Trophoblast cell (in vitro differentiated cells and primary cell): ENCODE measurements around the gene RABGAP1.

Experiments used
- DNase-seq, 2 donors: peaks; one replicate each; pipeline ENCODE4 v3.0.0-alpha.2; 2016
- H2AFZ ChIP-seq: 2 replicates; pipeline ENCODE4 v1.6.1; 2013; ENCODE audit warnings: low read length, moderate library complexity, mild to moderate bottlenecking; ENCODE audit not compliant: insufficient read depth, poor library complexity
- H2AK5ac ChIP-seq: 2 replicates; pipeline ENCODE4 v1.6.1; 2013; ENCODE audit warnings: mild to moderate bottlenecking, low read length
- H2BK120ac ChIP-seq: 2 replicates; pipeline ENCODE4 v1.6.1; 2013; ENCODE audit warnings: low read length, mild to moderate bottlenecking, moderate library complexity; ENCODE audit not compliant: insufficient read depth, poor library complexity
- H2BK12ac ChIP-seq: 2 replicates; pipeline ENCODE4 v1.6.1; 2013; ENCODE audit warnings: mild to moderate bottlenecking, low read length, moderate library complexity
- H2BK5ac ChIP-seq: 2 replicates; pipeline ENCODE4 v1.6.1; 2013; ENCODE audit warnings: low read length, low read depth, moderate library complexity, mild to moderate bottlenecking; ENCODE audit not compliant: poor library complexity
- H3K14ac ChIP-seq: 2 replicates; pipeline ENCODE4 v1.6.1; 2013; ENCODE audit warnings: mild to moderate bottlenecking, low read length
- H3K18ac ChIP-seq: 2 replicates; pipeline ENCODE4 v1.6.1; 2013; ENCODE audit warnings: mild to moderate bottlenecking, low read length
- H3K23ac ChIP-seq: 2 replicates; pipeline ENCODE4 v1.6.1; 2013; ENCODE audit warnings: low read length
- H3K27ac ChIP-seq: 2 replicates; pipeline ENCODE4 v1.5.1; 2013; ENCODE audit warnings: low read depth, mild to moderate bottlenecking, inconsistent platforms, low read length, moderate library complexity
- H3K27me3 ChIP-seq: 2 replicates; pipeline ENCODE4 v1.6.1; 2013; ENCODE audit warnings: inconsistent platforms, mild to moderate bottlenecking, low read length, moderate library complexity; ENCODE audit not compliant: insufficient read depth
- H3K36me3 ChIP-seq, 2 experiments: 1 replicate in 1 of 2; 2 replicates in 1 of 2; pipeline ENCODE4 v1.6.1; 2013; ENCODE audit warnings: low read length in 2 of 2, mild to moderate bottlenecking in 2 of 2, moderate library complexity in 1 of 2; ENCODE audit not compliant: insufficient read depth in 2 of 2, control insufficient read depth in 1 of 2
- H3K4ac ChIP-seq: 2 replicates; pipeline ENCODE4 v1.6.1; 2013; ENCODE audit warnings: low read depth, mild to moderate bottlenecking, low read length, moderate library complexity
- H3K4me1 ChIP-seq, 2 experiments: 1 replicate in 1 of 2; 2 replicates in 1 of 2; pipeline ENCODE4 v1.6.1; 2013; ENCODE audit warnings: low read length in 2 of 2, mild to moderate bottlenecking in 2 of 2, moderate library complexity in 1 of 2; ENCODE audit not compliant: insufficient read depth in 2 of 2, control insufficient read depth in 1 of 2
- H3K4me2 ChIP-seq: 2 replicates; pipeline ENCODE4 v1.6.1; 2013; ENCODE audit warnings: inconsistent platforms, mild to moderate bottlenecking, low read length, moderate library complexity
- H3K4me3 ChIP-seq: 2 replicates; pipeline ENCODE4 v1.5.1; 2013; ENCODE audit warnings: mild to moderate bottlenecking, low read depth, low read length, inconsistent platforms
- H3K79me1 ChIP-seq: one replicate; pipeline ENCODE4 v1.6.1; 2013; ENCODE audit warnings: low read length
- H3K79me2 ChIP-seq: 2 replicates; pipeline ENCODE4 v1.6.1; 2013; ENCODE audit warnings: low read length, mild to moderate bottlenecking; ENCODE audit not compliant: control insufficient read depth, insufficient read depth, poor library complexity
- H3K9ac ChIP-seq: 2 replicates; pipeline ENCODE4 v1.6.1; 2013; ENCODE audit warnings: mild to moderate bottlenecking, low read length
- H3K9me3 ChIP-seq: 2 replicates; pipeline ENCODE4 v1.6.1; 2013; ENCODE audit warnings: low read depth, mild to moderate bottlenecking, control low read depth, inconsistent platforms, low read length; ENCODE audit not compliant: insufficient read depth
- H4K12ac ChIP-seq: 2 replicates; pipeline ENCODE4 v1.6.1; 2013; ENCODE audit warnings: low read depth, mild to moderate bottlenecking, low read length, moderate library complexity
- H4K8ac ChIP-seq: 2 replicates; pipeline ENCODE4 v1.6.1; 2013; ENCODE audit warnings: low read depth, mild to moderate bottlenecking, low read length, moderate library complexity
- H4K91ac ChIP-seq: one replicate; pipeline ENCODE4 v1.6.1; 2013; ENCODE audit warnings: low read depth, mild to moderate bottlenecking, low read length, moderate library complexity
- WGBS: extraction: QIAGEN DNeasy Blood & Tissue Kit; methylation state at CpG from one replicate; pipeline ENCODE4 v1.1.7; 2013; ENCODE audit warnings: missing lambda C conversion rate; ENCODE audit not compliant: insufficient read length, insufficient coverage; ENCODE audit errors: extremely low coverage; 5-methylcytosine and 5-hydroxymethylcytosine counted together

The RABGAP1 gene

DNA sequence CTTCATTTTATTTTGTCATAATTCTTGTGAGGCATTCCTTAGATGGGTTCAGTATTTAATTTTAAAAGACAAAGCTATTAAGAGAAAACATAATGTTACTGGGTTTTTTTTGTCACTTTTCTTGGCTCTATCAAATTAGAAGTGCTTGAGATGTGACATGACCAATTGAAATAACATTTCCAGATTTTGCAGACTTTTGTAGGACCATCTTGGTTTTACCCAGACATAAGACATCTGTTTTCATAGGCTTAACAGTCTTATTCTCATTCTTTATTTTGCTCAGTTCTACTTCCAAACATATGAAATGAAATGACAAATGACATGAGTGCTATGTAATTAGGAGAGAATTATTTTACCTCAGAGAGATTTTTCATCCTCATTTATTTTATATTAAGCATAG is 112.2 kb downstream of the RABGAP1 start:
- Histone ChIP-seq H3K4me2 (no peak overlapping the region), H3K4ac (no peak overlapping the region), H2BK5ac (no peak overlapping the region), H3K9ac (no peak overlapping the region), H3K27ac (no peak overlapping the region), H3K36me3 (peaks cover 3% of the 10 kb centered on the region in 2 experiments), H4K12ac (no peak overlapping the region), H2BK120ac (no peak overlapping the region), H3K18ac (no peak overlapping the region), H4K91ac (no peak overlapping the region), H3K4me1 (no peaks in the 10 kb centered on the region), H2BK12ac (no peak overlapping the region), H2AFZ (no peak overlapping the region), H3K23ac (no peak overlapping the region), H4K8ac (no peak overlapping the region), H2AK5ac (no peak overlapping the region), H3K4me3 (no peak overlapping the region), H3K27me3 (no peaks in the 10 kb centered on the region), H3K79me2 (no peaks in the 10 kb centered on the region), H3K14ac (no peak overlapping the region), H3K79me1 (no peaks in the 10 kb centered on the region), H3K9me3 (no peaks in the 10 kb centered on the region)
- no peak for DNase-seq

DNA sequence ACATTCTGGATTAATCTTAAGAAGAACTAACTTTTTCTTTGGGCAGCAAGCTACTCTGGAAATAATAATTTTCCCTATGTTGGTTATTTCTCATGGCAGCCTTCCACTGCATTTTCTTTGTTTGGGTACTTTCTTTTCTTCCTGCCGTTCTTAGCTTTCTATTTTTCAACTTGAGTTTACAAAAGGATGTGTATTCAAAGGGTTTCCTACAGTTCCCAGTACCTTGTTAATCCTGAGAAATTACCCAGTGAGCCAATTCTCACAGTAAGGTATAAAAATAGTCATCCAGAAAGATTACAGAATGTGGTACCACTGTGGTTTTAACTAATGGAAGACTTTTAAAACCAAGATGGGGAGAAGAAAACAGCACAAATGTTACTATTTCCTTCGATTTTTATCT is 112.9 kb downstream of the RABGAP1 start:
- WGBS: no CpG with 5 or more reads among the region's 2 CpGs

DNA sequence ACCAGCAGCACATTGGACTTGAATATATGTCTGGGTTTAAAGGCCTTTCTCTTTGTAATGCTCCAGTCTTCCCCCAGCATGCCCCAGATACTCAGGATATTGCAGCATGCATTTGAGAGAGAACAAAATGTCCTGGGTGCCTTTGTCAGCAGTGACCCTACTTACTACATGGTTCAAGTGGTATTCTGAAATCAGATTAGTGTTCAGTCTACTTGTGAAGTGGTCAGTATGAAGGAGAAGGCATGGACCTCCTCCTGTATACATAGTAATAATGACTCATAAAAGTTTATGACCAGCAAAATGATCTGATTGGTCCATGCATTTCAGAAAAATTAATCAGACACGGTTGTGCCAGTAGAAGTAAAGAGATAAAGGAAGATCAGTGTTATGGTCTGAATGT is 118.0 kb downstream of the RABGAP1 start:
- Histone ChIP-seq H3K14ac (no peak overlapping the region), H2AFZ (no peak overlapping the region), H3K27me3 (no peaks in the 10 kb centered on the region), H2BK5ac (no peak overlapping the region), H4K91ac (no peak overlapping the region), H4K12ac (no peak overlapping the region), H2BK12ac (no peak overlapping the region), H3K4me3 (no peak overlapping the region), H3K79me1 (no peaks in the 10 kb centered on the region), H2BK120ac (no peak overlapping the region), H3K18ac (no peak overlapping the region), H3K79me2 (peaks cover under 1% of the 10 kb centered on the region), H3K27ac (no peak overlapping the region), H3K4me2 (no peak overlapping the region), H3K9ac (no peak overlapping the region), H3K9me3 (no peaks in the 10 kb centered on the region), H3K4ac (no peak overlapping the region), H4K8ac (no peak overlapping the region), H3K36me3 (peaks cover 0 to 3% of the 10 kb centered on the region in 2 experiments), H2AK5ac (no peak overlapping the region), H3K23ac (no peak overlapping the region), H3K4me1 (peaks cover 4% of the 10 kb centered on the region in 2 experiments)
- no peak for DNase-seq
- no CpG with 5 or more reads among the region's 1 CpG for WGBS

More for the DNA sequence above, 112.9 kb downstream of the RABGAP1 start:
- Histone ChIP-seq H3K4ac (no peak overlapping the region), H3K18ac (no peak overlapping the region), H4K8ac (no peak overlapping the region), H2BK120ac (no peak overlapping the region), H3K79me2 (no peaks in the 10 kb centered on the region), H3K9ac (no peak overlapping the region), H2BK12ac (no peak overlapping the region), H3K79me1 (no peaks in the 10 kb centered on the region), H3K4me1 (no peaks in the 10 kb centered on the region), H2BK5ac (no peak overlapping the region), H3K4me2 (no peak overlapping the region), H3K23ac (no peak overlapping the region), H2AFZ (no peak overlapping the region), H3K27me3 (no peaks in the 10 kb centered on the region), H3K36me3 (peaks cover 3% of the 10 kb centered on the region in 2 experiments), H4K91ac (no peak overlapping the region), H4K12ac (no peak overlapping the region), H3K14ac (no peak overlapping the region), H2AK5ac (no peak overlapping the region), H3K27ac (no peak overlapping the region), H3K4me3 (no peak overlapping the region), H3K9me3 (no peaks in the 10 kb centered on the region)
- no peak for DNase-seq

DNA sequence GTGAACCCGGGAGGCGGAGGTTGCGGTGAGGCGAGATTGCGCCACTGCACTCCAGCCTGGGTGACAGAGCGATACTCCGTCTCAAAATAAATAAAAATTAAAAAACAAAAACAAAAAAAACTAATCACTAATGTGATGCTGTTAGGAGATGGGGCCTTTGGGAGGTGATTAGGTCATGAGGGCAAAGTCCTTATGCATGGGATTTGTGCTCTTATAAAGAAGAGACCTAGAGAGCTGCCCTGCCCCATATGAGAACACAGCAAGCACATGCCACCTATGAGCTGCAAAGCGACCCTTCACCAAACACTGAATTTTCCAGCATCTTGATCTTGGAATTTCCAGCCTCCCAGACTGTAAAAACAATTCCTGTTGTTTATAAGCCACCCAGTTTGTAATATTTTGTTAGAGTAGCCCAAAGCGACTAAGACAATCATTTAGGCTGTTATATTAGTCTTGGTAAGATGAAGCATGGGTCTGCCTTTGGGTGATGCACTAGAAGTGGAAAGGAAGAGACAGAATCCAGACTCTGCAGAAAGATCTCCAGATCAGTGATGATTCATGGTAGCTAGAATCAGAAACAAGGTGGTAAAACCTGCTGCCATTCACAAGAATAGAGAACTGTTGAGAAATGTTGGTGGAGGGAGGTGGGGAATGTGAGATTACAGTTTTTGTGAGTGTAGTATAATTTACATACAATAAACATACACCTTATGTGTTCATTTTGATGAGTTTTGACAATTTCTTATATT is 118.8 kb downstream of the RABGAP1 start:
- no peak overlapping the region for H4K91ac ChIP-seq
- H3K27ac ChIP-seq: no peak overlapping the region
- DNase-seq: peak in 1 of 2 donors; percentile 23

More for the DNA sequence above, 118.8 kb downstream of the RABGAP1 start:
- H2AK5ac ChIP-seq: no peak overlapping the region
- peaks cover 4% of the 10 kb centered on the region in 2 experiments for H3K4me1 ChIP-seq
- no peak overlapping the region for H3K9ac ChIP-seq
- no peak overlapping the region for H3K4me3 ChIP-seq
- H2BK5ac ChIP-seq: no peak overlapping the region
- H3K79me1 ChIP-seq: no peaks in the 10 kb centered on the region
- no peak overlapping the region for H2BK120ac ChIP-seq
- H4K12ac ChIP-seq: no peak overlapping the region
- H2AFZ ChIP-seq: no peak overlapping the region
- H3K79me2 ChIP-seq: peaks cover 2% of the 10 kb centered on the region
- no peaks in the 10 kb centered on the region for H3K9me3 ChIP-seq
- H3K4ac ChIP-seq: no peak overlapping the region
- H3K23ac ChIP-seq: no peak overlapping the region
- WGBS: no CpG with 5 or more reads among the region's 9 CpGs
- H3K14ac ChIP-seq: no peak overlapping the region
- H3K36me3 ChIP-seq: peaks cover 0 to 3% of the 10 kb centered on the region in 2 experiments
- no peak overlapping the region for H3K18ac ChIP-seq
- H3K27me3 ChIP-seq: no peaks in the 10 kb centered on the region
- no peak overlapping the region for H4K8ac ChIP-seq
- no peak overlapping the region for H3K4me2 ChIP-seq
- H2BK12ac ChIP-seq: no peak overlapping the region
